HG03066 (cell line): ENCODE data around the gene CTSO.
"Not testable (repeated sequence)": the region's sequence is repeated elsewhere in the genome, so short reads cannot be mapped to it uniquely, and the experiment has no call there.

Experiments
- ATAC-seq: cut with Tn5 transposase; IDR thresholded peaks from one replicate; pipeline ENCODE4 v1.9.1; 2021; ENCODE audit warnings: low read depth; ENCODE audit not compliant: unreplicated experiment

Gene CTSO

DNA sequence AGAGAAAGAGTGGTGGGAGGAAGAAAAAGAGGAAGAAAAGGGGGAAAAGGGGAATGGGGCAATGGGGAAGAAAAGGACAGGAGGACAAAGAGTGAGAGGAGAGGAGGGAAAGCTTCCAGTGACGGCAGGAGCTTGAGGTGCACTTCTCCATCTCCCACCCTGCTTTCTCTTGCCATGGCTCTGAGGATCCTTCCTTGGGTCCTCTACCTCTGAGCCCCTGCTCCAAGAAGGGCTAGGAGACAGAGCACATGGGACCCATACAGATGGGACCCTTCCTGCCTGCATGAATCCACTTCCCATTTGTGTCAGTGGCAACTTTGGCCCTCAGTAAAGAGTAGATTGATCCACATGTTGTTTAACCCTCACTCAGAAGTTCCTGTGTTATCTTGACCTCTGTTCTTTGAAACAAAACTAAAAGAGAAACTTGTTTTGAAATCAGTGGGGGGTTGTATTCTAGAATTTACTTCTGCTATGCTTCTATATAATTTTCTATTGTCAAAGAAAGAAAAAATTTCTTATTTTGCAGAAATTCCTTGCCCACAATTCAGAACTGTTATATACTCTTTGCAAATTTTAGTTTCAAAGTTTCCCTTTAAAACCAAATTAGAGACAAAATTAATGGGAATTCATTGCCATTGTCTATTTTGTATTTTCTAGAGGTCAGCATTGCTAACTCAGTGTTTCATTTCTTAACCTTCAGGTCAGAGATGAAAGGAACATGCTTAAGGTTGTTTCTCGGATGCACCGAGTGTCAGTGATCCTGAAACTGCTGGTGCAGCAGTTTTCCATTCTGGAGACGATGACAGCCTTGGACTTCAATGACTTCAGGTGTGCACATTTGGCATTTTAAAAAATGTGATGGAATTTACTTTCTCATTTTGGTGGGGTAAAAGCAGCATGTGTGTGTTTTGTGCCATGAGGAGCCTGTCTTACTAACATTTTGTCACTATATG is 45.2 kb downstream of the CTSO start:
- no peak for ATAC-seq

DNA sequence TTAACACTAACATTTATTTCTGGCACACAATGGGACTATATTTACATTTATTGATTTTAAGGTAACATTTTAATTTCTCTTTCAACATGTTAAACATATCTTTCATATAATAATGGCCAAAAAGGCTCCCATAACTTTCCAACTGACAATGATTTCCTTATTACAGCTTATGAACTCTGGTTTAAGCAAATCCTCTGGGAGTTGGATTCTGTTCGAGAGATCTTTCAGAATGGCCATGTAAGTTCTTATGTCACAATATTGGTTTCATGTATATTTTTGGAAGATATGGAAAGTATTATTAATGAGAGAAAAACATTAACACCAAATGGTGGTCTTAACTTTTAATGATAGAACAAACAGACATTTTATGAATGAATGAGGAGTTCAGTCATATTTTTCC is 46.1 kb downstream of the CTSO start:
- ATAC-seq = no peak

- no peak for ATAC-seq
Observed at GRCh38 chr4:155906554-155907247, 47.0 kb downstream of the CTSO start.

- ATAC-seq = no peak
Observed at GRCh38 chr4:155904331-155904730, 49.3 kb downstream of the CTSO start.

GRCh38 chr4:155903453-155903852 is 50.2 kb downstream of the CTSO start, which contains the start of gene TDO2:
Gene TDO2 (plus strand): TSS chr4:155903696. CDS start chr4:155903759, 63 bp downstream.
- no peak for ATAC-seq

DNA sequence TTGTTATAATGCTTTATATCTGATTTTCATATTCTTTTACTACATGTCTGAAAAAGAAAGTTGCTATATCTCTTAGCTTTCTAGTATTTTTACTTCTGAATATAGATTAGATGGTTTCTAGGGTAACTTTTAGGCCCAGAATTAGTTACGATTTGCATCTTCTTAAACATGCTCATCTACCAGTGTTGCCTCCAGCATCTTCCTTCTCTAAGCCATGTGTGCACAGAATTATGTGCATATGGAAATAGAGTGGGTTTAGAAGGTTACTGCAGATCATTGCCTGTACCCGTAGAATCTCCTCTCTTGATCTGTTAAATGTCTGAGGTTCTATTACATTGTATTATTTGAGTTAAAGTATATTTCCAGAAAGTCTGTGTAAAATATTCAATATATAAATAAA is 52.7 kb downstream of the CTSO start:
- no peak for ATAC-seq

- ATAC-seq = no peak
Observed at GRCh38 chr4:155900381-155900780, 53.3 kb downstream of the CTSO start.

- no peak for ATAC-seq
Observed at GRCh38 chr4:155899891-155900290, 53.8 kb downstream of the CTSO start.

DNA sequence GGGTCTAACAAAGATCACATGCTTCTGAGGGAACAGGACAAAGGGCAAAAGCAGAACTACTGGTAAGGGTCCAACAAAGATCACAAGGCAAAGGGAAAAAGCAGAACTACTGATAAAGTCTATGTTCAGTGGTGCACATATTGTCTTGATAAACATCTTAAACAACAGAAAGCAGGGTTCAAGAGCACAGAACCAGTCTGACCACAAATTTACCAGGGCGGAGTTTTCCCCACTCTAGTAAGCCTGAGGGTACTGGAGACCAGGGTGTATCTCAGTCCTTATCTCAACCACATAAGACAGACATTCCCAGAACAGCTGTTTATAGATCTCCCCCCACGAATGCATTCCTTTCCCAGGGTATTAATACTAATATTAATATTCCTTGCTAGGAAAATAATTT is 55.3 kb downstream of the CTSO start:
- not testable (repeated sequence) for ATAC-seq

DNA sequence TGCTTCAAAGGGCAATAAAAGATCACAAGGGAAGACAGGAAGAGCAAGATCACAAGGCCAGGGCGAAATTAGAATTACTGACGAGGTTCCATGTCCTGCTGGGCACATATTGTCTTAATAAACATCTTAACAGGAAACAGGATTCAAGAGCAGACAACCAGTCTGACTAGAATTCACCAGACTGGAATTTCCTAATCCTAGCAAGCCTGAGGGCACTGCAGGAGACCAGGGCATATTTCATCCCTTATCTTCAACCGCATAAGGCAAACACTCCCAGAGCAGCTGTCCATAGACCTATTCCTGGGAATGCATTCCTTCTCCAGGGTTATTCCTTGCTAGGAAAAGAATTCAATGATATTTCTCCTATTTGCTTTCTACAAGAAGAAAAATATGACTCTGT is 62.6 kb downstream of the CTSO start:
- no peak for ATAC-seq

GRCh38 chr4:155889946-155890345 is 63.7 kb downstream of the CTSO start:
- ATAC-seq = no peak

- peak; percentile 85 for ATAC-seq
Observed at GRCh38 chr4:155889031-155889793, 64.5 kb downstream of the CTSO start.

DNA sequence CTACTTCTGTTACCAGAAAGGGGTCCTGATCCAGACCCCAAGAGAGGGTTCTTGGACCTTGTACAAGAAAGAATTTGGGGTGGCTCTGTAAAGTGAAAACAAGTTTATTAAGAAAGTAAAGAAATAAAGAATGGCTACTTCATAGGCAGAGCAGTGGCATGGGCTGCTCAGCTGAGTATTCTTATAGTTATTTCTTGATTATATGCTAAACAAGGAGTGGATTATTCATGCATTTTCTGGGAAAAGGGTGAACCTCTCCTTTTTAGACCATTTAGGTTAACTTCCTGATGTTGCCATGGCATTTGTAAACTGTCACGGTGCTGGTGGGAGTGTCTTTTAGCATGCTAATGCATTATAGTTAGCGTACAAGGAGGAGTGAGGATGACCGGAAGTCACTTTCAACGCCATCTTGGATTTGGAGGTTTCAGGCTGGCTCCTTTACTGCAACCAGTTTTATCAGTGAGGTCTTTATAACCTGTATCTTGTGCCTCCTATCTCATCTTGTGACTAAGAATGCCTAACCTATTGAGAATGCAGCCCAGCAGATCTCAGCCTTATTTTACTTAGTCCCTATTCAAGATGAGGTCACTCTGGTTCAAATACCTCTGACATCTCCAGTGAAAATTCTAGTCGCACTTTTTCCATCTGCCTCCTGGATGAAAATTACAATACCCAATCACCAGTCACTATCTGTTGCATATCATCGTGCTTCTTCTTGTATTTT is 65.7 kb downstream of the CTSO start:
- no peak for ATAC-seq

DNA sequence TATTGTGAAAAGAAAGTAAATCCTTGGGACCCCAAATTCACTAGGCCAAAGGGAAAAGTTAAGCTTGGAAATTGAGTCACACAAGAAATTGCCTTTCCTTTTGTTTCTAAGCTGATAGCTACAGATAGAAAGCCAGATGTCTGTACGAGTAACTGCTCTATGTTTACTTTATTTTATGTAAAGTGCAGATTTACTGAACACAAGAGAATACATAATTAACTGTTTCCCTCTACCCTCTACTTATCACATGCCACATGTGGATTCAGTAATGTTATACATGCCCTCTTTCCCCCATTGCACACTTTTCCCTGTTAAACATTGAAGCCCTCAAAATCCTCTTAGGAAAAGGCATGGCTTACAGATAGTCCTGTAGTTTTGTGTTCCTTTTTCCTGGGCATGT is 66.6 kb downstream of the CTSO start:
- ATAC-seq = no peak

- no peak for ATAC-seq
Observed at GRCh38 chr4:155885666-155886065, 68.0 kb downstream of the CTSO start.

- ATAC-seq = no peak
Observed at GRCh38 chr4:155883895-155884294, 69.8 kb downstream of the CTSO start.

- ATAC-seq = peak; percentile 54
Observed at GRCh38 chr4:155881555-155881954, 72.1 kb downstream of the CTSO start.

DNA sequence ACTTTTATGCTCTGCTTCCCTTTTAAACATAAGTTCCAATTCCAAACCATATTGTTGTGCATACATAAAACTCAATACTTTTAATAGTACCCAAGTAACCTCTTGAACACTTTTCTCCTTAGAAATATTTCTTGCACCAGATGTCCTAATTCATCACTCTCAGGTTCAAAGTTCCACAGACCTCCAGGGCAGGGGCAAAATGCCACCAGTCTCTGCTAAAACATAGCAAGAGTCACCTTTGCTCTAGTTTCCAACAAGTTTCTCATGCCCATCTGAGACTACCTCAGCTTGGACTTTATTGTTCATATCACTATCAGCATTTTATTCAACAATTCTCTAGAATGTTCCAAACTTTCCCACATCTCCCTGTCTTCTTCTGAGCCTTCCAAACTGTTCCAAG is 73.9 kb downstream of the CTSO start:
- ATAC-seq = no peak

- ATAC-seq = no peak
Observed at GRCh38 chr4:155878611-155879010, 75.1 kb downstream of the CTSO start.

- no peak for ATAC-seq
Observed at GRCh38 chr4:155877971-155878370, 75.7 kb downstream of the CTSO start.
